IMR-90 (cell line): ENCODE data around the gene SLC6A3.

ENCODE experiments used
- BHLHE40 ChIP-seq: fragments of 150-350 bp; IDR thresholded peaks from 2 replicates; pipeline ENCODE4 v1.6.1; 2016; ENCODE audit warnings: mild to moderate bottlenecking, low read depth, low read length
- CEBPB ChIP-seq: IDR thresholded peaks from 2 replicates; pipeline ENCODE4 v1.6.1; 2012; ENCODE audit warnings: low read depth, low read length, improper control_type of control experiment
- CTCF ChIP-seq: conservative IDR thresholded peaks from 2 replicates; pipeline ENCODE4 v1.5.1; 2012; ENCODE audit warnings: mild to moderate bottlenecking, low read depth, low read length, improper control_type of control experiment
- FOS ChIP-seq: fragments of 150-350 bp; IDR thresholded peaks from 2 replicates; pipeline ENCODE4 v1.6.1; 2016; ENCODE audit warnings: low read depth, low read length
- MAZ ChIP-seq: IDR thresholded peaks from 2 replicates; pipeline ENCODE4 v1.6.1; 2012; ENCODE audit warnings: low read depth, mild to moderate bottlenecking, low read length, improper control_type of control experiment, moderate library complexity, borderline replicate concordance
- MXI1 ChIP-seq: IDR thresholded peaks from 2 replicates; pipeline ENCODE4 v1.6.1; 2012; ENCODE audit warnings: low read depth, mild to moderate bottlenecking, low read length, moderate library complexity, borderline replicate concordance
- NFE2L2 ChIP-seq: fragments of 150-350 bp; IDR thresholded peaks from 2 replicates; pipeline ENCODE4 v1.6.1; 2016; ENCODE audit warnings: low read depth, mild to moderate bottlenecking, low read length
- POLR2A ChIP-seq: IDR thresholded peaks from 2 replicates; pipeline ENCODE4 v1.6.1; 2012; ENCODE audit warnings: mild to moderate bottlenecking, low read depth, low read length
- RAD21 ChIP-seq: IDR thresholded peaks from 2 replicates; pipeline ENCODE4 v1.6.1; 2012; ENCODE audit warnings: low read length, improper control_type of control experiment
- RCOR1 ChIP-seq: IDR thresholded peaks from 2 replicates; pipeline ENCODE4 v1.6.1; 2012; ENCODE audit warnings: mild to moderate bottlenecking, low read length, improper control_type of control experiment; ENCODE audit not compliant: insufficient replicate concordance
- SMC3 ChIP-seq: fragments of 150-350 bp; IDR thresholded peaks from 2 replicates; pipeline ENCODE4 v1.6.1; 2016; ENCODE audit warnings: low read depth, mild to moderate bottlenecking, antibody characterized with exemption, low read length, moderate library complexity
- TF ChIP-seq, protein P1 (sequence below): fragments of 150-350 bp; IDR thresholded peaks from 2 replicates; pipeline ENCODE4 v1.6.1; 2016; ENCODE audit warnings: low read depth, mild to moderate bottlenecking, low read length, moderate library complexity, borderline replicate concordance

DNA sequence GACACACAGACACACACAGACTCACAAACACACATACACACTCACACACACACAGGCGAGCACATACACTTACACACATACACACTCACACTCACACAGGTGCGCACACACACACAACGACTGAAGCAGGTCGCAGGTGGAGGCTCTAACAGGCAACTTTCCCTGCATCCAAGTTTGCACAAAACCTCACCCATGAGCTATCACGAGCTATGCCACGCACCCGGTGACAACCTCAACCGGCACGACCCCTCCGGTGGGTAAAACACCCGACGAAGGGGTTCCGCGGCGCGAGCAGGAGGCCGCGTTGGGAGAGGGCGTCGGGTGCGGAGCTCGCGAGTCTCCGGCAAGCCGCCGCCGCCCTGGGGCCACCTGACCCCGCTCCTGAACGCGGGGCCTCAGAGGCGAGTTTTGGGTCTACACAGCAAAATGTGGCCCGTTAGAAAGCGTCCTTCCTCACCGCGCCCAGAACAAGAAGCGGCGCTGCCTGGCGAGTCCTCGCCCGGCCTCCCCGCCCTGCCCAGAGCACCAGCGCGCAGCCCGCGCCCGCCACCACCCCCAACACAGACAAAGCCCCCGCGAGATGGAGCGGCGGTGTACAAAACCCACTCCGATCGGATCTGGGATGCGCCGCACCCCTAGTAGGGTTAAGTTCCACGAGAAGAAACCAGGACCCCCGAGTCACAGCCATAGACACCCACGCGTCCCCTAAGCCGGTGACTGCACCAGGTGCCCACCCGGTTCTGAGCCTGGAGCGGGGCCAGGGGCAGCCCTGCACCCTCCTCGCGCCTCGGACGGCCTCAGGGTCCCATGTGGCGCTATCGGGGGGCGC lies 665 bp downstream of the SLC6A3 start:
- TF ChIP-seq POLR2A = no peak
- TF ChIP-seq CTCF = no peak
- TF ChIP-seq MAZ = no peak
- no peak for TF ChIP-seq FOS
- TF ChIP-seq RAD21 = no peak
- no peak for TF ChIP-seq MXI1
- TF ChIP-seq, protein P1, sequence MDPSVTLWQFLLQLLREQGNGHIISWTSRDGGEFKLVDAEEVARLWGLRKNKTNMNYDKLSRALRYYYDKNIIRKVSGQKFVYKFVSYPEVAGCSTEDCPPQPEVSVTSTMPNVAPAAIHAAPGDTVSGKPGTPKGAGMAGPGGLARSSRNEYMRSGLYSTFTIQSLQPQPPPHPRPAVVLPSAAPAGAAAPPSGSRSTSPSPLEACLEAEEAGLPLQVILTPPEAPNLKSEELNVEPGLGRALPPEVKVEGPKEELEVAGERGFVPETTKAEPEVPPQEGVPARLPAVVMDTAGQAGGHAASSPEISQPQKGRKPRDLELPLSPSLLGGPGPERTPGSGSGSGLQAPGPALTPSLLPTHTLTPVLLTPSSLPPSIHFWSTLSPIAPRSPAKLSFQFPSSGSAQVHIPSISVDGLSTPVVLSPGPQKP = no peak
- TF ChIP-seq CEBPB = no peak
- TF ChIP-seq NFE2L2 = no peak
- TF ChIP-seq BHLHE40 = no peak
- TF ChIP-seq RCOR1 = no peak
- TF ChIP-seq SMC3 = no peak
